H9 (cell line): ENCODE measurements around the gene NAA16. TPM values are rescaled to one million over a fixed set of nuclear protein-coding genes. Genes with fewer than 3 reads are reported as not detected.
A peak's percentile ranks its signal among the peaks of the same experiment; 100 is the strongest.

Experiments used
- DNase-seq: peaks from one replicate; pipeline ENCODE4 v3.0.0-alpha.2; 2017
- H2AFZ ChIP-seq: one replicate; pipeline ENCODE4 v1.6.1; 2013; ENCODE audit warnings: mild to moderate bottlenecking, low read length, control low read depth, moderate library complexity
- H2AK5ac ChIP-seq: 2 replicates; pipeline ENCODE4 v1.6.1; 2013; ENCODE audit warnings: low read length, control low read depth, mixed read lengths; ENCODE audit not compliant: insufficient read length
- H2BK120ac ChIP-seq: one replicate; pipeline ENCODE4 v1.6.1; 2013; ENCODE audit warnings: low read depth, mild to moderate bottlenecking, low read length, control low read depth, inconsistent platforms; ENCODE audit not compliant: poor library complexity, severe bottlenecking
- H2BK12ac ChIP-seq: 2 replicates; pipeline ENCODE4 v1.6.1; 2013; ENCODE audit warnings: low read length, control low read depth, mixed read lengths, low read depth; ENCODE audit not compliant: insufficient read length
- H2BK15ac ChIP-seq: 2 replicates; pipeline ENCODE4 v1.6.1; 2013; ENCODE audit warnings: low read depth, low read length, control low read depth
- H2BK20ac ChIP-seq: one replicate; pipeline ENCODE4 v1.6.1; 2013; ENCODE audit warnings: low read depth, mild to moderate bottlenecking, low read length, control low read depth, inconsistent platforms; ENCODE audit not compliant: poor library complexity, severe bottlenecking
- H2BK5ac ChIP-seq: 2 replicates; pipeline ENCODE4 v1.6.1; 2013; ENCODE audit warnings: low read length, control low read depth, mixed read lengths; ENCODE audit not compliant: insufficient read length
- H3K14ac ChIP-seq: 2 replicates; pipeline ENCODE4 v1.6.1; 2013; ENCODE audit warnings: low read length, control low read depth; ENCODE audit not compliant: insufficient read depth
- H3K18ac ChIP-seq: 2 replicates; pipeline ENCODE4 v1.6.1; 2013; ENCODE audit warnings: low read depth, mild to moderate bottlenecking, mixed read lengths, low read length, control low read depth; ENCODE audit not compliant: insufficient read length
- H3K23ac ChIP-seq: 2 replicates; pipeline ENCODE4 v1.6.1; 2013; ENCODE audit warnings: low read length, control low read depth, mixed read lengths, low read depth; ENCODE audit not compliant: insufficient read length
- H3K23me2 ChIP-seq: 2 replicates; pipeline ENCODE4 v1.6.1; 2013; ENCODE audit warnings: low read depth, mild to moderate bottlenecking, mixed read lengths, low read length, control low read depth; ENCODE audit not compliant: insufficient read length, poor library complexity, severe bottlenecking
- H3K27ac ChIP-seq: 2 replicates; pipeline ENCODE4 v1.5.1; 2013; ENCODE audit warnings: low read length, control low read depth, mixed read lengths, low read depth; ENCODE audit not compliant: insufficient read length
- H3K27me3 ChIP-seq: 2 replicates; pipeline ENCODE4 v1.6.1; 2013; ENCODE audit warnings: low read length, control low read depth, inconsistent platforms; ENCODE audit not compliant: insufficient read depth
- H3K4ac ChIP-seq: 2 replicates; pipeline ENCODE4 v1.6.1; 2013; ENCODE audit warnings: low read depth, mild to moderate bottlenecking, control low read depth, inconsistent platforms, low read length, moderate library complexity
- H3K4me1 ChIP-seq: 2 replicates; pipeline ENCODE4 v1.6.1; 2013; ENCODE audit warnings: low read length, control low read depth, inconsistent platforms; ENCODE audit not compliant: insufficient read depth
- H3K4me2 ChIP-seq: 2 replicates; pipeline ENCODE4 v1.6.1; 2013; ENCODE audit warnings: low read length, control low read depth, mixed read lengths; ENCODE audit not compliant: insufficient read length, insufficient read depth
- H3K56ac ChIP-seq: 2 replicates; pipeline ENCODE4 v1.6.1; 2013; ENCODE audit warnings: low read depth, mild to moderate bottlenecking, mixed read lengths, low read length, control low read depth; ENCODE audit not compliant: insufficient read length
- H3K79me1 ChIP-seq: 2 replicates; pipeline ENCODE4 v1.6.1; 2013; ENCODE audit warnings: low read depth, mild to moderate bottlenecking, moderate library complexity, low read length, control low read depth, inconsistent platforms; ENCODE audit not compliant: insufficient read depth, poor library complexity, severe bottlenecking
- H3K79me2 ChIP-seq: 2 replicates; pipeline ENCODE4 v1.6.1; 2013; ENCODE audit warnings: low read length, control low read depth, inconsistent platforms; ENCODE audit not compliant: insufficient read depth
- H3K9ac ChIP-seq: 2 replicates; pipeline ENCODE4 v1.6.1; 2013; ENCODE audit warnings: low read length, control low read depth, mixed read lengths; ENCODE audit not compliant: insufficient read length; ENCODE audit errors: extremely low read depth
- H3K9me3 ChIP-seq: one replicate; pipeline ENCODE4 v1.6.1; 2013; ENCODE audit warnings: low read depth, low read length, inconsistent platforms; ENCODE audit not compliant: control insufficient read depth
- H3T11ph ChIP-seq: one replicate; pipeline ENCODE4 v1.6.1; 2013; ENCODE audit warnings: mild to moderate bottlenecking, low read length, control low read depth, inconsistent platforms
- H4K20me1 ChIP-seq: one replicate; pipeline ENCODE4 v1.6.1; 2013; ENCODE audit not compliant: control insufficient read depth, insufficient read length, insufficient read depth
- H4K5ac ChIP-seq: 2 replicates; pipeline ENCODE4 v1.6.1; 2013; ENCODE audit warnings: low read depth, mild to moderate bottlenecking, mixed read lengths, low read length, control low read depth; ENCODE audit not compliant: insufficient read length
- H4K8ac ChIP-seq: replicated peaks from 2 replicates; pipeline ENCODE4 v1.6.1; 2013; ENCODE audit warnings: low read length, control low read depth, mixed read lengths, low read depth; ENCODE audit not compliant: insufficient read length
- H4K91ac ChIP-seq: 2 replicates; pipeline ENCODE4 v1.6.1; 2013; ENCODE audit warnings: low read depth, mild to moderate bottlenecking, moderate library complexity, mixed read lengths, low read length, control low read depth; ENCODE audit not compliant: insufficient read length
- H3K27ac Mint-ChIP-seq, 3 experiments: 2 replicates in 2 of 3; 3 replicates in 1 of 3; pipeline ENCODE4 v1.8.0; 2020 to 2021; ENCODE audit warnings: mixed read lengths in 3 of 3, mild to moderate bottlenecking in 1 of 3, moderate library complexity in 1 of 3
- H3K27me3 Mint-ChIP-seq: 2 replicates; pipeline ENCODE4 v1.8.0; 2021; ENCODE audit warnings: low read depth, mild to moderate bottlenecking, moderate library complexity, mixed read lengths
- H3K36me3 Mint-ChIP-seq, 3 experiments: 2 replicates in 2 of 3; 3 replicates in 1 of 3; pipeline ENCODE4 v1.8.0; 2020 to 2021; ENCODE audit warnings: low read depth in 3 of 3, mixed read lengths in 3 of 3; ENCODE audit not compliant: insufficient read depth in 1 of 3
- H3K4me1 Mint-ChIP-seq, 2 experiments: 2 replicates each; pipeline ENCODE4 v1.8.0; 2020; ENCODE audit warnings: mixed read lengths in 2 of 2
- H3K4me3 Mint-ChIP-seq, 2 experiments: 2 replicates in 1 of 2; 3 replicates in 1 of 2; pipeline ENCODE4 v1.8.0; 2020 to 2021; ENCODE audit warnings: mild to moderate bottlenecking in 2 of 2, mixed read lengths in 2 of 2, moderate library complexity in 1 of 2
- H3K9me3 Mint-ChIP-seq, 2 experiments: 2 replicates in 1 of 2; 3 replicates in 1 of 2; pipeline ENCODE4 v1.8.0; 2020; ENCODE audit warnings: mild to moderate bottlenecking in 2 of 2, mixed read lengths in 2 of 2, moderate library complexity in 1 of 2
- WGBS: extraction: QIAGEN DNeasy Blood & Tissue Kit; methylation state at CpG from one replicate; pipeline ENCODE4 v1.1.7; 2013; ENCODE audit warnings: missing lambda C conversion rate, low lambda C conversion rate, mixed read lengths; ENCODE audit not compliant: insufficient read length; ENCODE audit errors: extremely low coverage; 5-methylcytosine and 5-hydroxymethylcytosine counted together
- total RNA-seq: library from RNA; stranded (reverse); gene quantifications from 2 replicates; pipeline ENCODE4 v1.2.1, GENCODE V29; 2021
- TF ChIP-seq, protein P1 (sequence below): fragments of 200-600 bp; sonication (generic); conservative IDR thresholded peaks from 3 replicates; pipeline ENCODE4 v1.8.0; 2021; ENCODE audit warnings: antibody characterized with exemption, mild to moderate bottlenecking

Gene NAA16
- total RNA-seq, 1 experiment from 2014 or later: 37.7 TPM

DNA sequence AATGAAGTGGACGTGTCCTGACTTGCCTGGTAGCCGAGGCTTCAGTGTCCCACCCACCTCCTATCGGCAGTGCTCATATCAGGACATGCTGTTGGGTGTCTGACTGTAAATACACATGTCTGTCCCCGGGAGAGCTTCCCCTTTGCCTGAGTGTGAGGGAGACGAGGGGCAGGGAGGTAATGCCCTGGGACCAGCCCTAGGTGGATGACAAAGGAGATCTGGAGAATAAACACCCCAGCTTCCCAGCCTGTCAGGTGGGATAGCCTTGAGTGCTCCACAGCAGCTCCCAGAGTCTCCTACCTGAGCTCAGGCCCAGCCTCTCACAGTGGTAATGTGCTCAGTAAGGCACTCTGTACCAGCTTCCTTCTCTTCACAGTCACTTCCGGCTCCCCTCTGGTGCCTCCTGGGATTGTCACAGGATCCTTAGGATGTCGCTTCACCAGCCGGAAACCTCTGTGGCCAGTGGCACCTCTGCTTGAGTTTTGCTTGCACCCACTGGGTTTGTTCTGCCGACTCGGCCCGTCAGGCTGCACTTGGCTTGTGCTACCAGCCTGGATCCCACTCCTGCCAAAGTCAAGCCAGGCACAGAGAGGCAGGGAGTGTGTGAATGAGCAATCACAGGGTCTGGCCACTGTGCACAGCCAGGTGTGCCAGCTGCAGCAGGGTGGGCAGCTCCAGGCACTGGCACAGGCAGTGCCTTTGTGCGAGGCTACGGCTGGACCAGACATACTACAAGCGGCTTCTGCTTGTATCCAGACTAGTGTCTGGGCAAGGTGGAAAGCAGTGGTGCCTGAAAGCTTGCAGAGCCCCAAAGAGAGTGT lies 91.8 kb downstream of the NAA16 start:
- Histone ChIP-seq H2AK5ac (no peak overlapping the region), H4K91ac (no peak overlapping the region), H3K27me3 (no peaks in the 10 kb centered on the region), H3K79me2 (no peaks in the 10 kb centered on the region), H3K18ac (no peak overlapping the region), H3K27ac (no peak overlapping the region), H3K4me1 (0 out of 2 replicates have a peak, but pooled peaks cover 1% of the 10 kb centered on the region), H2BK120ac (no peak overlapping the region), H2BK15ac (no peak overlapping the region), H3K4me2 (no peak overlapping the region), H3K56ac (no peak overlapping the region), H3K23me2 (no peaks in the 10 kb centered on the region), H3K23ac (no peak overlapping the region), H3K4ac (no peak overlapping the region), H3K9me3 (no peaks in the 10 kb centered on the region), H2BK5ac (no peak overlapping the region), H2BK12ac (no peak overlapping the region), H4K20me1 (no peaks in the 10 kb centered on the region), H3T11ph (no peak overlapping the region), H3K14ac (no peak overlapping the region; the same call in 1 of the 2 replicates), H4K5ac (no peak overlapping the region), H4K8ac (no peak overlapping the region), H2BK20ac (no peak overlapping the region), H3K79me1 (no peaks in the 10 kb centered on the region), H2AFZ (no peak overlapping the region), H3K9ac (no peak overlapping the region)
- peak; percentile 71 for DNase-seq
- WGBS: no CpG with 5 or more reads among the region's 14 CpGs
- no peaks in the 10 kb centered on the region for H3K9me3 Mint-ChIP-seq
- H3K36me3 Mint-ChIP-seq: no peaks in the 10 kb centered on the region
- H3K27me3 Mint-ChIP-seq: no peaks in the 10 kb centered on the region
- H3K27ac Mint-ChIP-seq: peak overlapping the region; percentile 16 to 82 (median 62); a peak in 4 of 7 replicates
- TF ChIP-seq, protein P1, sequence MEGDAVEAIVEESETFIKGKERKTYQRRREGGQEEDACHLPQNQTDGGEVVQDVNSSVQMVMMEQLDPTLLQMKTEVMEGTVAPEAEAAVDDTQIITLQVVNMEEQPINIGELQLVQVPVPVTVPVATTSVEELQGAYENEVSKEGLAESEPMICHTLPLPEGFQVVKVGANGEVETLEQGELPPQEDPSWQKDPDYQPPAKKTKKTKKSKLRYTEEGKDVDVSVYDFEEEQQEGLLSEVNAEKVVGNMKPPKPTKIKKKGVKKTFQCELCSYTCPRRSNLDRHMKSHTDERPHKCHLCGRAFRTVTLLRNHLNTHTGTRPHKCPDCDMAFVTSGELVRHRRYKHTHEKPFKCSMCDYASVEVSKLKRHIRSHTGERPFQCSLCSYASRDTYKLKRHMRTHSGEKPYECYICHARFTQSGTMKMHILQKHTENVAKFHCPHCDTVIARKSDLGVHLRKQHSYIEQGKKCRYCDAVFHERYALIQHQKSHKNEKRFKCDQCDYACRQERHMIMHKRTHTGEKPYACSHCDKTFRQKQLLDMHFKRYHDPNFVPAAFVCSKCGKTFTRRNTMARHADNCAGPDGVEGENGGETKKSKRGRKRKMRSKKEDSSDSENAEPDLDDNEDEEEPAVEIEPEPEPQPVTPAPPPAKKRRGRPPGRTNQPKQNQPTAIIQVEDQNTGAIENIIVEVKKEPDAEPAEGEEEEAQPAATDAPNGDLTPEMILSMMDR: no peak
- peaks cover 5 to 6% of the 10 kb centered on the region in 2 experiments for H3K4me1 Mint-ChIP-seq
- H3K4me3 Mint-ChIP-seq: no peak overlapping the region
